ENCODE measurements around the gene CYP4F22.

- TF ChIP-seq POLR2A (IDR thresholded peaks at IDR 0.05) (no peak), CTCF (IDR thresholded peaks at IDR 0.05) (no peak)
Measured at GRCh38 chr19:15502264-15502663, 6.1 kb upstream of the CYP4F22 start.

Data from thyroid gland (tissue), 4 donors.